ENCODE measurements around the gene TRMU. TPM values are rescaled to one million over a fixed set of nuclear protein-coding genes. Genes with fewer than 3 reads are reported as not detected.

The TRMU gene
- total RNA-seq, 2 experiments from 2014 or later = 87.2 to 98.1 TPM

- ATAC-seq (no peak), DNase-seq (no peak)
- Mint-ChIP-seq H3K27me3 (no peaks in the 10 kb centered on the region), H3K4me3 (no peak overlapping the region), H3K4me1 (ENCODE audit: low read depth) (no peaks in the 10 kb centered on the region), H3K9me3 (no peaks in the 10 kb centered on the region), H3K27ac (no peak overlapping the region), H3K36me3 (ENCODE audit: low read depth) (peaks cover 28% of the 10 kb centered on the region)
- no peak for TF ChIP-seq CTCF (IDR thresholded peaks at IDR 0.05)
- CTCF ChIA-PET = interaction anchor here (1.2 to 1.4 kb wide), 2 partner anchors 39 to 207 kb away, joined by 3 to 5 read pairs; no protein-coding TSS in a partner anchor
- intact Hi-C loops (cut with micrococcal nuclease) = no loop called here
- POLR2A ChIA-PET = interaction anchor here (0.7 to 1.0 kb wide), 2 partner anchors 16 to 61 kb away, joined by 3 read pairs; partner anchors contain the start of gene TTC38
Observed at GRCh38 chr22:46328797-46329196, 6.7 kb upstream of the TRMU start.

GRCh38 chr22:46329616-46330015 is 5.9 kb upstream of the TRMU start:
- DNase-seq (no peak), ATAC-seq (no peak)
- H3K4me3 Mint-ChIP-seq = no peak overlapping the region
- H3K9me3 Mint-ChIP-seq = no peaks in the 10 kb centered on the region
- ChIA-PET CTCF (interaction anchor here (1.0 to 1.7 kb wide), 4 partner anchors 15 to 234 kb away, joined by 3 to 4 read pairs (median 3); no protein-coding TSS in a partner anchor), POLR2A (no interaction called here)
- H3K4me1 Mint-ChIP-seq (ENCODE audit: low read depth) = peaks cover 3% of the 10 kb centered on the region
- no peak for TF ChIP-seq CTCF (IDR thresholded peaks at IDR 0.05)
- H3K27ac Mint-ChIP-seq = no peak overlapping the region
- intact Hi-C loops (cut with micrococcal nuclease) = no loop called here
- H3K27me3 Mint-ChIP-seq = no peaks in the 10 kb centered on the region
- H3K36me3 Mint-ChIP-seq (ENCODE audit: low read depth) = peaks cover 25% of the 10 kb centered on the region

GRCh38 chr22:46330426-46330825 is 5.1 kb upstream of the TRMU start:
- no peak for DNase-seq
- H3K9me3 Mint-ChIP-seq = no peaks in the 10 kb centered on the region
- H3K4me1 Mint-ChIP-seq (ENCODE audit: low read depth) = peaks cover 6% of the 10 kb centered on the region
- TF ChIP-seq CTCF (IDR thresholded peaks at IDR 0.05) = no peak
- intact Hi-C loops (cut with micrococcal nuclease) = no loop called here
- no peak overlapping the region for H3K27ac Mint-ChIP-seq
- H3K36me3 Mint-ChIP-seq (ENCODE audit: low read depth) = peaks cover 25% of the 10 kb centered on the region
- ChIA-PET POLR2A (no interaction called here), CTCF (interaction anchor here (0.6 to 1.7 kb wide), 4 partner anchors 8 to 233 kb away, joined by 3 to 4 read pairs (median 3); no protein-coding TSS in a partner anchor)
- no peak overlapping the region for H3K4me3 Mint-ChIP-seq
- no peaks in the 10 kb centered on the region for H3K27me3 Mint-ChIP-seq
- ATAC-seq = no peak

- no peak overlapping the region for H3K27ac Mint-ChIP-seq
- H3K27me3 Mint-ChIP-seq = no peaks in the 10 kb centered on the region
- no peak overlapping the region for H3K4me3 Mint-ChIP-seq
- H3K36me3 Mint-ChIP-seq (ENCODE audit: low read depth) = peaks cover 24% of the 10 kb centered on the region
- TF ChIP-seq CTCF (IDR thresholded peaks at IDR 0.05) = no peak
- intact Hi-C loops (cut with micrococcal nuclease) = no loop called here
- no peak for ATAC-seq
- no peak for DNase-seq
- POLR2A ChIA-PET = no interaction called here
- CTCF ChIA-PET = interaction anchor here (0.8 kb wide), 2 partner anchors 8 to 210 kb away, joined by 3 read pairs; no protein-coding TSS in a partner anchor
- no peaks in the 10 kb centered on the region for H3K9me3 Mint-ChIP-seq
- H3K4me1 Mint-ChIP-seq (ENCODE audit: low read depth) = peaks cover 7% of the 10 kb centered on the region
Observed at GRCh38 chr22:46331496-46331895, 4.0 kb upstream of the TRMU start.
